ENCODE results near the gene LONRF2.
A peak's percentile ranks its signal among the peaks of the same experiment; 100 is the strongest.

LONRF2 gene

GRCh38 chr2:100265226-100265625 lies 57.1 kb downstream of the LONRF2 start:
- TF ChIP-seq, protein P1, sequence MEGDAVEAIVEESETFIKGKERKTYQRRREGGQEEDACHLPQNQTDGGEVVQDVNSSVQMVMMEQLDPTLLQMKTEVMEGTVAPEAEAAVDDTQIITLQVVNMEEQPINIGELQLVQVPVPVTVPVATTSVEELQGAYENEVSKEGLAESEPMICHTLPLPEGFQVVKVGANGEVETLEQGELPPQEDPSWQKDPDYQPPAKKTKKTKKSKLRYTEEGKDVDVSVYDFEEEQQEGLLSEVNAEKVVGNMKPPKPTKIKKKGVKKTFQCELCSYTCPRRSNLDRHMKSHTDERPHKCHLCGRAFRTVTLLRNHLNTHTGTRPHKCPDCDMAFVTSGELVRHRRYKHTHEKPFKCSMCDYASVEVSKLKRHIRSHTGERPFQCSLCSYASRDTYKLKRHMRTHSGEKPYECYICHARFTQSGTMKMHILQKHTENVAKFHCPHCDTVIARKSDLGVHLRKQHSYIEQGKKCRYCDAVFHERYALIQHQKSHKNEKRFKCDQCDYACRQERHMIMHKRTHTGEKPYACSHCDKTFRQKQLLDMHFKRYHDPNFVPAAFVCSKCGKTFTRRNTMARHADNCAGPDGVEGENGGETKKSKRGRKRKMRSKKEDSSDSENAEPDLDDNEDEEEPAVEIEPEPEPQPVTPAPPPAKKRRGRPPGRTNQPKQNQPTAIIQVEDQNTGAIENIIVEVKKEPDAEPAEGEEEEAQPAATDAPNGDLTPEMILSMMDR (conservative IDR thresholded peaks at IDR 0.05), result no peak

GRCh38 chr2:100264651-100265050 lies 57.6 kb downstream of the LONRF2 start:
- TF ChIP-seq, protein P1 (conservative IDR thresholded peaks at IDR 0.05), result no peak
- no peak overlapping the region for H3K27ac ChIP-seq

More at GRCh38 chr2:100265226-100265625, 57.1 kb downstream of the LONRF2 start:
- H3K27ac ChIP-seq, result no peak overlapping the region

GRCh38 chr2:100264121-100264520 lies 58.2 kb downstream of the LONRF2 start:
- TF ChIP-seq, protein P1 (conservative IDR thresholded peaks at IDR 0.05), result no peak
- no peak overlapping the region for H3K27ac ChIP-seq

GRCh38 chr2:100262555-100263320 lies 59.6 kb downstream of the LONRF2 start:
- H3K27ac ChIP-seq, result no peak overlapping the region
- TF ChIP-seq, protein P1 (conservative IDR thresholded peaks at IDR 0.05), result peak; percentile 94

DNA sequence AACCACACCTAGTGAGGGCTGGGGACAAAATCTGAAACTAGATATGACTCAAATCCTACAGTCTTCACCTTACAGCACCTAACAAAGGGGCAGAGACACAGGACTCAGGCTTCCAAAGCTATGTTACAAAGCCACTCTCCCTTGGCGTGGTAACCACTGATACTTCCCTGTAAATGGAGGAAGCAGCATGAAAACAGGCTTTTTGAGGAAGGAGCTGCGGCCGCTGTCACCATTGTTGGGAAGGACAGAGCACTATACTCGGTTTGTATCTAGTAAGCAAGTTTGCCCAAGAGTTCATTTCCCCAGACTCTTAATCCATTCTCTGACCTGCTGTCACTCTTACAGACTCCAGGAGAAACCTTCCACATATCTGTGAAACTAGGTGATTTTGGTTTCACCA lies 60.3 kb downstream of the LONRF2 start:
- no peak overlapping the region for H3K27ac ChIP-seq

DNA sequence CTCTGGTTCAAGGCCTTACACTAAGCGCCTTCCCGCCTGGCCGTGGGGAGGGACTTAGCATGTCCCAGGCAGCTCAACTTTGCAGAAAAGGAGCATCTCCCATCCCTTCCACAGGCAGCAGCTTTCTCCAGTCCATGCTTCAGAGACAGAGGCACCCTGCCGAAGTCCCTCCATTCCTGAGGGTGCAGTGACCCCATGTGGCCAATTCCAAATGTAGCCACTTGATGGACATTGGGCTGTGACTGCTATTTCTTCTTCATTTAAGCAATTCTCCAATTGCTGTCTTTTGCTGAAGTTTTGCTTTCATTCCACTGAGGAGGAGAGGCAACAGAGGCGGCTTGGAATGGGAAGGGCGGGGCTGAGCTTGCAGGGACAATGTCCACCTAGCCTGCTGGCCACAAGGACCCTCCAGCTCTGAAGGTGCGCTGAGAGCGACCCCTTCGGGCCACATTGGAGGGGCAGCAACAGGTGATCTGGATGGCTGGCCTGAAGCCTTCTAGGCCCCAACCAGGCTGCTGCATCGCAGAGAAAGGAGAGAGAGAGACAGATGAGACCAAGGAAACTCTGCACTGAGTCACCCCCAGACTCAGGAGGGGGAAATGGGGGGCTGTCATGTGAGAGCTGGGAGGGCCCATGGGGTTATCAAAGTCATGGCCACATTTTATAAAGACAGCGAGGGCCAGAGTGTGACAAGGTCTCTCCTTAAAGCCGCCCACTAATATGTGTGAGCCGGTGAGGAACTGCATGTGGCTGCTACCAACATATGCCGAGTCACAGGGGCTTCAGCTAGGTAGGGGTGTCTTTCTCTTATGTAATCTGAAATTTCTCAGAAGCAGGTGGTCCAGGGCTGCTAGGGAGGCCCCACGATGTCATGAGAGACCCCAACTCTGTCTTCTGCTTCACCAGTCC lies 61.3 kb downstream of the LONRF2 start:
- TF ChIP-seq, protein P1 (conservative IDR thresholded peaks at IDR 0.05), result peak; percentile 74
- no peak overlapping the region for H3K27ac ChIP-seq

More for the DNA sequence above, 60.3 kb downstream of the LONRF2 start:
- TF ChIP-seq, protein P1 (conservative IDR thresholded peaks at IDR 0.05), result no peak

- TF ChIP-seq, protein P1 (conservative IDR thresholded peaks at IDR 0.05), result no peak
- no peak overlapping the region for H3K27ac ChIP-seq
Measured at GRCh38 chr2:100259106-100259505, 63.2 kb downstream of the LONRF2 start.
